Heart left ventricle (tissue), 13 donors: ENCODE results near the gene CLSTN2.

Experiments
- POLR2A ChIP-seq, 2 donors: fragments of 450-650 bp; IDR thresholded peaks; one replicate each; pipeline ENCODE4 v1.6.1; 2017; ENCODE audit warnings: antibody characterized with exemption in 2 of 2, mild to moderate bottlenecking in 2 of 2, moderate library complexity in 2 of 2
- TF ChIP-seq, protein P1 (sequence below), 12 donors: fragments of 200-600 bp; sonication (generic) in 4 of 12; IDR thresholded peaks; one replicate each; pipeline versions ENCODE4 v1.5.0 to v1.8.0; 2018 to 2022; ENCODE audit warnings: antibody characterized with exemption in 12 of 12, mild to moderate bottlenecking in 5 of 12
- donor health status: ischemic (EF 13 %, LVEDD 7.1; RV severe dilation, severe dysfunction).
- donor health status: DM: no; HTN: yes; CAD: no.
- donor health status: DM: no; HTN: no; CAD: no.
- donor health status: ischemic (EF 25% LVEDD 6.9; RV normal size, moderate dysfunction).
- donor health status: ischemic (EF 25% LVEDD 5.7; RV mildly dilated, moderate dysfunction).
- donor health status: ischemic (EF 35%, LVEDD 5.7; RV mildly dilated, moderate dysfunction).
- donor health status: nonischemic (EF 11% LVEDD 7.7; RV severe dilation, severe dysfunction).
- donor health status: DM: yes; HTN: yes; CAD: no.
- donor health status: PGD.
- donor health status: ischemic (EF 29% LVEDD 5.4; RV normal size, mild dysfunction).
- donor health status: nonischemic (EF 23%, LVEDD 6.1; RV moderate dilation, normal function).

DNA sequence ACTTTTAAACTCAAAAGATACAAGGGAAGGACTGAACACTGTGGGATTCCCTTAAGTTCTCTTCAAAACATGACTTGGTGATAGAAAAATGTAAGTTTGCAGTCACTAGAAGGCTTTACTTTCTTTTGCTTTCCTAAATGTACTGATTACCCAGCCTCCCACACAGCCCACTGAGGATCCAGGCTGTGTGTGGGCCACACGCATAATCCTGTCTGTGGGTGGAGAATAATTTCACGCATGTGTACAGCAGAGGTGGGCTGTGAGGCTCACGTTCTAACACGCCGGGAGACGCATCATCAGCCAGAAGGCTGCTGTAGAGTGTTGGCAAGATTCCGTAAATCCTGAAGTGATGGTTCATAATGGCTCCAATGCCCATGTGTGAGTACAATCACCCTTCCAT lies 165.5 kb downstream of the CLSTN2 start:
- TF ChIP-seq, protein P1, sequence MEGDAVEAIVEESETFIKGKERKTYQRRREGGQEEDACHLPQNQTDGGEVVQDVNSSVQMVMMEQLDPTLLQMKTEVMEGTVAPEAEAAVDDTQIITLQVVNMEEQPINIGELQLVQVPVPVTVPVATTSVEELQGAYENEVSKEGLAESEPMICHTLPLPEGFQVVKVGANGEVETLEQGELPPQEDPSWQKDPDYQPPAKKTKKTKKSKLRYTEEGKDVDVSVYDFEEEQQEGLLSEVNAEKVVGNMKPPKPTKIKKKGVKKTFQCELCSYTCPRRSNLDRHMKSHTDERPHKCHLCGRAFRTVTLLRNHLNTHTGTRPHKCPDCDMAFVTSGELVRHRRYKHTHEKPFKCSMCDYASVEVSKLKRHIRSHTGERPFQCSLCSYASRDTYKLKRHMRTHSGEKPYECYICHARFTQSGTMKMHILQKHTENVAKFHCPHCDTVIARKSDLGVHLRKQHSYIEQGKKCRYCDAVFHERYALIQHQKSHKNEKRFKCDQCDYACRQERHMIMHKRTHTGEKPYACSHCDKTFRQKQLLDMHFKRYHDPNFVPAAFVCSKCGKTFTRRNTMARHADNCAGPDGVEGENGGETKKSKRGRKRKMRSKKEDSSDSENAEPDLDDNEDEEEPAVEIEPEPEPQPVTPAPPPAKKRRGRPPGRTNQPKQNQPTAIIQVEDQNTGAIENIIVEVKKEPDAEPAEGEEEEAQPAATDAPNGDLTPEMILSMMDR (IDR thresholded peaks at IDR 0.05): no peak
- TF ChIP-seq POLR2A (IDR thresholded peaks at IDR 0.05): no peak
